GM18505 (cell line): Measurements from ENCODE around the gene FAM186B.

Experiments used
- ATAC-seq: cut with Tn5 transposase; IDR thresholded peaks from one replicate; pipeline ENCODE4 v1.9.1; 2021; ENCODE audit not compliant: unreplicated experiment
- POLR2A ChIP-seq: IDR thresholded peaks from 4 replicates; pipeline ENCODE4 v1.6.1; 2011; ENCODE audit warnings: borderline replicate concordance; ENCODE audit not compliant: insufficient read depth, insufficient read length; ENCODE audit errors: extremely low read depth

Gene FAM186B

DNA sequence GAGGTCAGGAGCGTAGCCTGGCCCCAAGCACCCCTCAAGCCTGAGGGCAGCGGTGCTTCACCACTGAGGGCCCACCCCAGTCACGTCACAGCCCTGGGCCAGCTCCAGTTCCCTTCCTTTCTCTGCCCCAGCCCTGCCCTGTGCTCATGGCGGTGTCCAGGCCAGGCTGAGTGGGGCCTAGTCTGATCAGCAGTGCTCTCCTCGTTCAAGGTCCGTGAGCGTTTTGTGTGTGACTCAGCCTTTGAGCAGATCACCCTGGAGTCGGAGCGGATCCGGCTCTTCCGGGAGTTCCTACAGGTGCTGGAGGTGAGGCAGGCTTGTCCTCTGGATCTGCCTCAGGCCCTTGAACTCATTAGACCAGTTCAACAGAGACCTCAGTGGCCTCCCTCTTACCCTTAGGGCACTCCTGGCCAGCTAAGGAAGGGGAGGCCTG, 36.9 kb upstream of the FAM186B start:
- no peak for TF ChIP-seq POLR2A
- no peak for ATAC-seq

GRCh38 chr12:49641748-49642369, 36.4 kb upstream of the FAM186B start:
- TF ChIP-seq POLR2A: no peak
- ATAC-seq: no peak

DNA sequence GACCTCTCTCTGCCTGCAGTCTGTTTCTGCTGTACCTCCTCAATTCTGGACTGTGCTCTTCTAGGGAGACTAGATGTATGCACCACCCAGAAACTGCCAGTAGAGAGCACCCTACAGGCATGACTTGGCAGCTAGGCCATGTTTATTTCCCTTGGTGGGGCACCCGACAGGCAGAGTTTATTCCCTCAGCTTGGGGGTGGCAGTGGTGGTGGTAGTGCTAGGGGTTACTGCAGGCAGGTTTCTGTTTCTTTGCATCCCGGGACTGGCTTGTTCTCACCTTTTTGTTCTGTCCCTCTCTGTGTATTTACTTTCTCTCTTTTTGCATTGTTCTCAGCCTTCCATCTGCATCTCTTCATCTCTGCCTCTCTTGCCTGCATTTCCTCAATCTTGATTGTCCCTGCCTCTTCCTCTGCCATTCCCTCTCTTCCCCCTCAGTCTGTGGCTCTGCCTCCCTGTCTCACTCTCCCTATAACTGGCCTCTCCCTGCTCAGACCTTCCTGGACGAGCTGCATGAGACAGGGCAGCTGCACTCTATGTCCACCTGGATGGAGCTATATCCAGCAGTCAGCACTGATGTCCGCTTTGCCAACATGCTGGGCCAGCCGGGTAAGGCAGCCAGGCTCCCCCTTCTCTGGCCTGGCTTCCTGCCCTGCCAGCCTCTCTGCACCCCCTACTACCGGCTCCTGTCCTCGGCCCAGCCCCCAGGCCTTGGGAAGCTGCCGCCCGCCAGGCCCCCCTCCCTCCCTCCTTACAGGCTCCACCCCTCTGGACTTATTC, 31.7 kb upstream of the FAM186B start:
- no peak for ATAC-seq
- no peak for TF ChIP-seq POLR2A

DNA sequence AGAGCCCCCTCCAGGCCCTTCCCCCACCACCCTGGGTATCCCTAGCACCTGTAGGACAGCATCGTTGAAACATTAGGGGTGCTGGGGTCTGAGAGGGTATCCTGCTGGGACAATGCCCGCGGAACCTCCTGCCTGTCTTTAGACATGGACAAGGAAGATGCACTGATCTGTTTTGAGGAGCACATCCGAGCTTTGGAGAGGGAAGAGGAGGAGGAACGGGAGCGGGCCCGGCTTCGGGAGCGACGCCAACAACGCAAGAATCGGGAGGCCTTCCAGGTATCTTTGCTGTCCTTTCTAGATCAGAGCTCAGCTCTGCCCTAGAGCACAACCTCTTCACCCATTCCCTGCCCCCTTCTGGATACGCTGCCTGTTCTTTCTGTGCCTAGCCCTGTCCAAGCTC, 31.1 kb upstream of the FAM186B start:
- TF ChIP-seq POLR2A: no peak
- ATAC-seq: no peak

GRCh38 chr12:49635656-49636055, 30.2 kb upstream of the FAM186B start:
- no peak for TF ChIP-seq POLR2A
- no peak for ATAC-seq

- TF ChIP-seq POLR2A: no peak
- no peak for ATAC-seq
These were observed 29.6 kb upstream of the FAM186B start for GRCh38 chr12:49635036-49635435.

DNA sequence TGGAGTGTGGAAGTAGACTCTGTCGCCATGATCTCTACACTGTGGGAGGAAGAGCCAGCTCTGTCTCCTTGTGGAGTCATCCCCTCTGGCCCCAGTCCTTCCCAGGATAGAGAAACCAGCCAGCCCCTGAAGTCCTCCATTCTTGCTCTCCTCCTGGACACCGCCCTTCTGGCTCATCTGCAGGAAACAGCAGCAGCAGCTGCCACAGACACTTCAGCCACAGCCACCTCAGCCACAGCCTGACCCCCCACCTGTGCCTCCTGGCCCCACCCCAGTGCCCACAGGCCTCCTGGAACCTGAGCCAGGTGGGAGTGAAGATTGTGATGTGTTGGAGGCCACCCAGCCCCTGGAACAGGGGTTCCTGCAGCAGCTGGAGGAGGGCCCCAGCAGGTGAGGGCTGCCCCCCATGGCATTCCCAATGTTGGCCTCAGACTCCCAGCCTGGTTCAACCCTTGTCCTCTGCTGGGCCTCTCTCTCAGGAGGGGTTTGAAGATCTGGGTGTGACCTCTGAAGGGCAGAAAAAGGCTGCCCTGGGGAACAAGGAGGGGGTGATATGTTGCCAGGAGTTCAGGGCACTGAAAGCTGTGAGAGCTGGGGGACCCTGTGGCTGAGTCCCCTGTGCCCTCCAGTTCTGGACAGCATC, 28.4 kb upstream of the FAM186B start:
- TF ChIP-seq POLR2A: no peak
- ATAC-seq: no peak

- no peak for ATAC-seq
- no peak for TF ChIP-seq POLR2A
These were observed 27.7 kb upstream of the FAM186B start for GRCh38 chr12:49632986-49633702.

GRCh38 chr12:49632401-49632800, 27.0 kb upstream of the FAM186B start:
- ATAC-seq: no peak
- no peak for TF ChIP-seq POLR2A

DNA sequence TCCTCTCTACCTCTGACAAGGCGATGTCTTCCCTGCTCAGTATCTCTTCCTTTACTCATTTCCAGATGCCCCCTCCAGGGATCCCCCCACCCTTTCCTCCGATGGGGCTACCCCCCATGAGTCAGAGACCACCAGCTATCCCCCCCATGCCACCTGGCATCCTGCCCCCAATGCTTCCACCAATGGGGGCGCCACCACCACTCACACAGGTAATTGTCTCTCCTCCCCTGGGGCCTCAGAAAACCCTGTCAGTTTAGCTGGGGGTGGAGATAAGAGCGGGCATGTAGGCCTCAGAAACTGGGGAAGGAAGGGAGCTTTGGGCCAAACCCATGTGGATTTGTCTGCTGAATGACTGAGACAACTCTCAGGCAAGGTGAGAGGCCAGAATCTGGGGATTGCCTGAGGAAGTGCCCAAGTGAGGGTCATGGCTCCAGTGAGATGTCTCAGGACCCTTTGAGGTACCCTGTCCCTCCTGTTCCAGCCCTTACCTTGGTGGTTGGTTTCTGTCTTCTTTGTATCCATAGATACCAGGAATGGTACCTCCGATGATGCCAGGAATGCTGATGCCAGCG, 26.0 kb upstream of the FAM186B start:
- no peak for ATAC-seq
- no peak for TF ChIP-seq POLR2A

GRCh38 chr12:49627752-49628360, 22.4 kb upstream of the FAM186B start:
- ATAC-seq: no peak
- TF ChIP-seq POLR2A: no peak

- no peak for TF ChIP-seq POLR2A
- no peak for ATAC-seq
These were observed 21.4 kb upstream of the FAM186B start for GRCh38 chr12:49626836-49627235.
